Stimulated activated CD4-positive, alpha-beta T cell treated with anti-CD3 and anti-CD28 coated beads, Interleukin-1b, Interleukin-23, amount 100 ng/mL, for 24 hours (primary cell): Measurements from ENCODE around the gene PROKR1.

Experiments
- DNase-seq, 4 experiments: peaks; one replicate each; pipeline ENCODE4 v3.0.0-alpha.2; 2020; ENCODE audit warnings: low read depth in 4 of 4, low spot score in 1 of 4

The PROKR1 gene

DNA sequence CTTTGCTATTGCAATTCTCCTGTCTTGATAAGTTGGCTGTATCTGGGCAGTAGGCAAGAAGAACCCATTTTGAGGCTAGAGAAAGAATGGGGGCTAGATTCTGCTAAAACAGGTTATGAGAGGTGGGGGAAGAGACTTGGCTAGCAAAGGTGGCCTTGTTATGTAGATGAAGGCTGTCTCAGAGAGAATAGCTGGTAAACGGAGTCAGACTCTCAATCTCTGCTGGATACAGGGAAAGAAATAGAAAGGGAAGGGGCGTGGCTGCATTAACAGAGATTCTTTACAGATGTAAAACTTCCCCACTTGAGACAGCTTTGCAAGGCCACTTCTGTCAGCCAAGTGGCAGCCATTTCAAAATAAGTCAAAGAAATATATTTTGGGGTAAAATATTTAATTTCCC, 53.2 kb downstream of the PROKR1 start:
- DNase-seq, result no peak

DNA sequence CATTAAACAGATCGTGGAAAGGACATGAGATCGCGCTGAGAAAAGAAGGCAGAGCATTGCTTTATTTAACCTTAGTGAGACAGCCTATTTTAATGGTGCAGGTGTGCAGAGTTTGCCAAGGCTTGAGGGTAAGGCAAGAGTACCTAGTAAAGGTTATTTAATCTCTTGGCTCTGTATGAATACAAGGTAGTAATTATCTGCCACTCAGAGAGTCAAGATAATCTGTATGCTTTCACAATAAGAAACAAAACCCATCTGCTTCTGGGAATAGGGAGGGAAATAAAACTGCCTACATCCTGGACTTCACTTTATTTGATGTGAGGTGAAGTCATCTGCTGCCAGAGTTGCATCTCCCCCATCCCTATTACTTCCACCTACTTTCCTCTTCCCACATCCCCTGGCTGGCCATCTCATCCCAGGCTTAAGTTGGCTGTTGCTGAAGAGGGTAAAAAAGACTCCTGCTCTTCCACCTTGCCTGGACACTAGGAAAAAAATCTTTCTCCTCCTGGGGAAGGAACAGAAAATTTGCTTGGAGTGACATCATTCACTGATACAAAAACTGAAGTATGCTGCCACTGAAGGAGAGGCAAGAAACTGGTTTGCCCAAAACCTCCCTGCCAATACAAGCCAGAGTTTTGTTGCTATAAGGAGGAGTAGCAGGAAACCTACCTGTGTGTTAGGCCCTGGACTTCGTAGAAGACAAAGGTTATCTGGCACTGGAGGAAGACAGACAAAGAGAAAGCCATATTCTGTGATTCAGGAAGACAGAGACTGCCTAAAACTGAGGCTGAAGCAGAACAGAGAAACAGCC, 55.4 kb downstream of the PROKR1 start:
- no peak for DNase-seq

DNA sequence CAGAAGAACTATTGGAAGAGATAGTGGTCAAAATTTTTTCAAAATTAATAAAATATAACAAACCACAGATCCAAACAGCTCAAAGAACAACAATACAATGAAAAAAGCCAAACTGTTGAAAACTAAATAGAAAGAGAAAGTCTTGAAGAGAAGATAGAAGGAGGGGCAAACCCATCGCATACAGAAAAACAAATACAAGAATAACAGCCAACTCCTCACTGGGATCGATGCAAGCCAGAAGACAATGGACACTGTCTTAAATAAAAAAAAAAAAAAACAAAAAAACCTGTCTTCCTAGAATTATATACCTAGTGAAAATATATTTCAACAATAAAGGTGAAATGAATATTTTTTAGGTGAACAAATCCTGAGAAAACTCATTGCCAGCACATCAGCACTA, 57.2 kb downstream of the PROKR1 start:
- no peak for DNase-seq

DNA sequence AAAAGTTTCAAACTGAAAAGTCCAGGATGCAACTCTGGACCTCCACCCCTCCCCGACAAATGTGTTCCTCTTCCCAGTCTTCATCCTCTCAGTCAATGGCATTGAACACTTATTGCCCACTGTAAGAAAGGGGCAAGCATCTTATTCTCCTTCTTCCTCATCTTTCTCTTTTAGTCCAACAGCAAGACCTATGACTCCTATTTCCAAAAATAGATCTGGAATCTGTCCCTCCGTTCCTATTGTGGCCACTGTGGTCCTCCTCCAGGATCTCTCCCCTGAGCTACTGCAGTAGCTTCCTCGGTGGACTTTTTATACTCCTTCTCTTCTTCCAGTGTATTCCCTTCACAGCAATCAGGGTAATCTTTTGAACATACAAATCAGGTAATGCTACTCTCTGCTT, 63.3 kb downstream of the PROKR1 start:
- DNase-seq, result no peak
